GM23338 (cell line): Measurements from ENCODE around the gene PRELID3B. TPM values are rescaled to one million over a fixed set of nuclear protein-coding genes. Genes with fewer than 3 reads are reported as not detected.

Experiments used
- ATAC-seq: fragments of 200-7000 bp; cut with Tn5 transposase; 3 replicates; pipeline ENCODE4 v1.9.1; 2020
- DNase-seq: peaks from one replicate; pipeline ENCODE4 v3.0.0-alpha.2; 2015; ENCODE audit warnings: low spot score
- H2AFZ ChIP-seq: fragments of 200-600 bp; sonication (generic); 2 replicates; pipeline ENCODE4 v1.8.0; 2016; ENCODE audit warnings: antibody characterized with exemption, mild to moderate bottlenecking, moderate library complexity
- H3F3A ChIP-seq: fragments of 200-600 bp; sonication (generic); replicated peaks from 2 replicates; pipeline ENCODE4 v1.8.0; 2017; ENCODE audit warnings: antibody characterized with exemption, mixed run types, low read depth
- H3K27ac ChIP-seq: fragments of 200-600 bp; sonication (generic); 2 replicates; pipeline ENCODE4 v1.6.1; 2016; ENCODE audit warnings: low read depth
- H3K27me3 ChIP-seq: fragments of 200-600 bp; sonication (generic); 2 replicates; pipeline ENCODE4 v1.8.0; 2016; ENCODE audit warnings: mild to moderate bottlenecking, mixed run types, moderate library complexity; ENCODE audit not compliant: insufficient read depth
- H3K36me3 ChIP-seq: fragments of 200-600 bp; sonication (generic); 2 replicates; pipeline ENCODE4 v1.8.0; 2016; ENCODE audit warnings: mild to moderate bottlenecking; ENCODE audit not compliant: insufficient read depth
- H3K4me1 ChIP-seq: fragments of 200-600 bp; sonication (generic); 2 replicates; pipeline ENCODE4 v1.8.0; 2016; ENCODE audit warnings: mild to moderate bottlenecking, moderate library complexity; ENCODE audit not compliant: insufficient read depth
- H3K4me2 ChIP-seq: fragments of 200-600 bp; sonication (generic); 2 replicates; pipeline ENCODE4 v1.7.1; 2017; ENCODE audit warnings: mixed run types
- H3K4me3 ChIP-seq: fragments of 200-600 bp; sonication (generic); 2 replicates; pipeline ENCODE4 v1.6.1; 2016; ENCODE audit warnings: mixed run types
- H3K79me2 ChIP-seq: fragments of 200-600 bp; sonication (generic); replicated peaks from 2 replicates; pipeline ENCODE4 v1.8.0; 2017; ENCODE audit warnings: mild to moderate bottlenecking; ENCODE audit not compliant: insufficient read depth
- H3K9me2 ChIP-seq: fragments of 200-600 bp; sonication (generic); 2 replicates; pipeline ENCODE4 v1.8.0; 2017; ENCODE audit not compliant: insufficient read depth
- H4K20me1 ChIP-seq: fragments of 200-600 bp; sonication (generic); replicated peaks from 2 replicates; pipeline ENCODE4 v1.8.0; 2017; ENCODE audit warnings: mild to moderate bottlenecking; ENCODE audit not compliant: insufficient read depth
- H3K27ac Mint-ChIP-seq: 2 replicates; pipeline ENCODE4 v1.8.0; 2020; ENCODE audit warnings: inconsistent platforms, mild to moderate bottlenecking, moderate library complexity, mixed read lengths
- H3K27me3 Mint-ChIP-seq: 3 replicates; pipeline ENCODE4 v1.8.0; 2022; ENCODE audit warnings: low read depth, mild to moderate bottlenecking, moderate library complexity, mixed read lengths, inconsistent platforms; ENCODE audit not compliant: insufficient read depth, poor library complexity
- H3K36me3 Mint-ChIP-seq: 3 replicates; pipeline ENCODE4 v1.8.0; 2021; ENCODE audit warnings: low read depth, mild to moderate bottlenecking, inconsistent platforms, moderate library complexity, mixed read lengths
- H3K4me1 Mint-ChIP-seq: 3 replicates; pipeline ENCODE4 v1.8.0; 2020; ENCODE audit warnings: mild to moderate bottlenecking, inconsistent platforms, mixed read lengths
- H3K4me3 Mint-ChIP-seq: 3 replicates; pipeline ENCODE4 v1.8.0; 2021; ENCODE audit warnings: moderate library complexity, mild to moderate bottlenecking, inconsistent platforms, mixed read lengths
- H3K9me3 Mint-ChIP-seq: 3 replicates; pipeline ENCODE4 v1.8.0; 2020; ENCODE audit warnings: moderate library complexity, mild to moderate bottlenecking, inconsistent platforms, mixed read lengths
- CREB1 ChIP-seq: fragments of 250-450 bp; sonication (Bioruptor Pico); IDR thresholded peaks from 2 replicates; pipeline ENCODE4 v1.5.0; 2020; ENCODE audit warnings: low read depth, mild to moderate bottlenecking, moderate library complexity
- EZH2 ChIP-seq: fragments of 200-600 bp; sonication (generic); IDR thresholded peaks from one replicate; pipeline ENCODE4 v1.8.0; 2017; ENCODE audit warnings: antibody characterized with exemption, mild to moderate bottlenecking, low read depth; ENCODE audit not compliant: unreplicated experiment
- EZH2phosphoT487 ChIP-seq: fragments of 200-600 bp; sonication (generic); IDR thresholded peaks from one replicate; pipeline ENCODE4 v1.8.1; 2018; ENCODE audit warnings: antibody characterized with exemption; ENCODE audit not compliant: unreplicated experiment
- NANOG ChIP-seq: IDR thresholded peaks from 2 replicates; pipeline ENCODE4 v1.6.1; 2016; ENCODE audit warnings: antibody characterized with exemption, borderline replicate concordance
- POLR2AphosphoS5 ChIP-seq: IDR thresholded peaks from 2 replicates; pipeline ENCODE4 v1.6.1; 2016; ENCODE audit warnings: antibody characterized with exemption, low read depth
- STAT1 ChIP-seq: IDR thresholded peaks from one replicate; pipeline ENCODE4 v1.6.1; 2016; ENCODE audit warnings: antibody characterized with exemption; ENCODE audit not compliant: unreplicated experiment
- ZNF114 ChIP-seq: fragments of 250-450 bp; sonication (Bioruptor Pico); IDR thresholded peaks from 2 replicates; pipeline ENCODE4 v1.5.0; 2020; ENCODE audit warnings: mild to moderate bottlenecking, moderate library complexity
- ZNF331 ChIP-seq: fragments of 250-450 bp; sonication (Bioruptor Pico); IDR thresholded peaks from 2 replicates; pipeline ENCODE4 v1.5.0; 2020; ENCODE audit warnings: low read depth, mild to moderate bottlenecking, moderate library complexity
- polyA plus RNA-seq: library from polyadenylated mRNA; unstranded; fragments of >200 nt; fragmentation: Nextera tagmentation; extraction: Ambion mirVana; gene quantifications from 2 replicates; pipeline ENCODE4 v1.2.1, GENCODE V29; 2016
- total RNA-seq: library from RNA; depleted of rRNA; stranded (reverse); fragments of >200 nt; shearing (Covaris generic); gene quantifications from 2 replicates; pipeline ENCODE4 v1.2.3, GENCODE V29; 2014
- TF ChIP-seq, protein P1 (sequence below): IDR thresholded peaks from one replicate; pipeline ENCODE4 v1.6.1; 2018; ENCODE audit warnings: antibody characterized with exemption; ENCODE audit not compliant: unreplicated experiment
- TF ChIP-seq, protein P2 (sequence below): IDR thresholded peaks from 2 replicates; pipeline ENCODE4 v1.6.1; 2016; ENCODE audit warnings: antibody characterized with exemption
- TF ChIP-seq, protein P3 (sequence below), 2 experiments: fragments of 200-600 bp in 1 of 2; sonication (generic) in 1 of 2; conservative IDR thresholded peaks; 2 replicates each; pipeline versions ENCODE4 v1.5.1 to v1.6.1; 2016 to 2017; ENCODE audit warnings: antibody characterized with exemption in 2 of 2, low read depth in 2 of 2, mild to moderate bottlenecking in 2 of 2, moderate library complexity in 1 of 2

PRELID3B gene
- total and polyA plus RNA-seq, 2 experiments from 2014 or later: 42.7 to 43.6 TPM

DNA sequence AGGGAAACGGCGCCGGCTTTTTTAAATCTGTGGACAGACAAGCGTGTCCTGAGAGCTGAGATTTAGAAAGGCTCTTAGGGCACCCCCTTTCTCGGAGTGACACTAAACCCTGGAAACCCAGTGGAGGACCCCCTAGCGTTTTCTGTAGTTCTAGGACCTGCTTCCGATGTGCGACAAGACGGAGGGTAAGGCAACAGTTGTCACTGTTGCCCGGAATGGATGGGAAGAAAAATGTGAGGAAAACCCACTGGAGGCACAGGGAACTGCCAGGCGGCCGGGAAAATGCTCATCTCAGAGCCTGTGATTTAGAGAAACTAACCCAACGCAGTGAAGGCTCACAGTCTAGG, 9.9 kb downstream of the PRELID3B start (continued):
- TF ChIP-seq, protein P1, sequence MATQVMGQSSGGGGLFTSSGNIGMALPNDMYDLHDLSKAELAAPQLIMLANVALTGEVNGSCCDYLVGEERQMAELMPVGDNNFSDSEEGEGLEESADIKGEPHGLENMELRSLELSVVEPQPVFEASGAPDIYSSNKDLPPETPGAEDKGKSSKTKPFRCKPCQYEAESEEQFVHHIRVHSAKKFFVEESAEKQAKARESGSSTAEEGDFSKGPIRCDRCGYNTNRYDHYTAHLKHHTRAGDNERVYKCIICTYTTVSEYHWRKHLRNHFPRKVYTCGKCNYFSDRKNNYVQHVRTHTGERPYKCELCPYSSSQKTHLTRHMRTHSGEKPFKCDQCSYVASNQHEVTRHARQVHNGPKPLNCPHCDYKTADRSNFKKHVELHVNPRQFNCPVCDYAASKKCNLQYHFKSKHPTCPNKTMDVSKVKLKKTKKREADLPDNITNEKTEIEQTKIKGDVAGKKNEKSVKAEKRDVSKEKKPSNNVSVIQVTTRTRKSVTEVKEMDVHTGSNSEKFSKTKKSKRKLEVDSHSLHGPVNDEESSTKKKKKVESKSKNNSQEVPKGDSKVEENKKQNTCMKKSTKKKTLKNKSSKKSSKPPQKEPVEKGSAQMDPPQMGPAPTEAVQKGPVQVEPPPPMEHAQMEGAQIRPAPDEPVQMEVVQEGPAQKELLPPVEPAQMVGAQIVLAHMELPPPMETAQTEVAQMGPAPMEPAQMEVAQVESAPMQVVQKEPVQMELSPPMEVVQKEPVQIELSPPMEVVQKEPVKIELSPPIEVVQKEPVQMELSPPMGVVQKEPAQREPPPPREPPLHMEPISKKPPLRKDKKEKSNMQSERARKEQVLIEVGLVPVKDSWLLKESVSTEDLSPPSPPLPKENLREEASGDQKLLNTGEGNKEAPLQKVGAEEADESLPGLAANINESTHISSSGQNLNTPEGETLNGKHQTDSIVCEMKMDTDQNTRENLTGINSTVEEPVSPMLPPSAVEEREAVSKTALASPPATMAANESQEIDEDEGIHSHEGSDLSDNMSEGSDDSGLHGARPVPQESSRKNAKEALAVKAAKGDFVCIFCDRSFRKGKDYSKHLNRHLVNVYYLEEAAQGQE: no peak
- TF ChIP-seq ZNF114 (CRISPR knock-in tag): no peak
- TF ChIP-seq, protein P2, sequence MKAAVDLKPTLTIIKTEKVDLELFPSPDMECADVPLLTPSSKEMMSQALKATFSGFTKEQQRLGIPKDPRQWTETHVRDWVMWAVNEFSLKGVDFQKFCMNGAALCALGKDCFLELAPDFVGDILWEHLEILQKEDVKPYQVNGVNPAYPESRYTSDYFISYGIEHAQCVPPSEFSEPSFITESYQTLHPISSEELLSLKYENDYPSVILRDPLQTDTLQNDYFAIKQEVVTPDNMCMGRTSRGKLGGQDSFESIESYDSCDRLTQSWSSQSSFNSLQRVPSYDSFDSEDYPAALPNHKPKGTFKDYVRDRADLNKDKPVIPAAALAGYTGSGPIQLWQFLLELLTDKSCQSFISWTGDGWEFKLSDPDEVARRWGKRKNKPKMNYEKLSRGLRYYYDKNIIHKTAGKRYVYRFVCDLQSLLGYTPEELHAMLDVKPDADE: no peak
- no peak for TF ChIP-seq EZH2phosphoT487
- TF ChIP-seq ZNF331 (CRISPR knock-in tag): no peak
- TF ChIP-seq EZH2: no peak
- TF ChIP-seq POLR2AphosphoS5: no peak
- TF ChIP-seq, protein P3, sequence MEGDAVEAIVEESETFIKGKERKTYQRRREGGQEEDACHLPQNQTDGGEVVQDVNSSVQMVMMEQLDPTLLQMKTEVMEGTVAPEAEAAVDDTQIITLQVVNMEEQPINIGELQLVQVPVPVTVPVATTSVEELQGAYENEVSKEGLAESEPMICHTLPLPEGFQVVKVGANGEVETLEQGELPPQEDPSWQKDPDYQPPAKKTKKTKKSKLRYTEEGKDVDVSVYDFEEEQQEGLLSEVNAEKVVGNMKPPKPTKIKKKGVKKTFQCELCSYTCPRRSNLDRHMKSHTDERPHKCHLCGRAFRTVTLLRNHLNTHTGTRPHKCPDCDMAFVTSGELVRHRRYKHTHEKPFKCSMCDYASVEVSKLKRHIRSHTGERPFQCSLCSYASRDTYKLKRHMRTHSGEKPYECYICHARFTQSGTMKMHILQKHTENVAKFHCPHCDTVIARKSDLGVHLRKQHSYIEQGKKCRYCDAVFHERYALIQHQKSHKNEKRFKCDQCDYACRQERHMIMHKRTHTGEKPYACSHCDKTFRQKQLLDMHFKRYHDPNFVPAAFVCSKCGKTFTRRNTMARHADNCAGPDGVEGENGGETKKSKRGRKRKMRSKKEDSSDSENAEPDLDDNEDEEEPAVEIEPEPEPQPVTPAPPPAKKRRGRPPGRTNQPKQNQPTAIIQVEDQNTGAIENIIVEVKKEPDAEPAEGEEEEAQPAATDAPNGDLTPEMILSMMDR (conservative IDR thresholded peaks at IDR 0.05; ENCODE audit: low read depth in 2 of 2): no peak
- TF ChIP-seq CREB1 (CRISPR knock-in tag): no peak

DNA sequence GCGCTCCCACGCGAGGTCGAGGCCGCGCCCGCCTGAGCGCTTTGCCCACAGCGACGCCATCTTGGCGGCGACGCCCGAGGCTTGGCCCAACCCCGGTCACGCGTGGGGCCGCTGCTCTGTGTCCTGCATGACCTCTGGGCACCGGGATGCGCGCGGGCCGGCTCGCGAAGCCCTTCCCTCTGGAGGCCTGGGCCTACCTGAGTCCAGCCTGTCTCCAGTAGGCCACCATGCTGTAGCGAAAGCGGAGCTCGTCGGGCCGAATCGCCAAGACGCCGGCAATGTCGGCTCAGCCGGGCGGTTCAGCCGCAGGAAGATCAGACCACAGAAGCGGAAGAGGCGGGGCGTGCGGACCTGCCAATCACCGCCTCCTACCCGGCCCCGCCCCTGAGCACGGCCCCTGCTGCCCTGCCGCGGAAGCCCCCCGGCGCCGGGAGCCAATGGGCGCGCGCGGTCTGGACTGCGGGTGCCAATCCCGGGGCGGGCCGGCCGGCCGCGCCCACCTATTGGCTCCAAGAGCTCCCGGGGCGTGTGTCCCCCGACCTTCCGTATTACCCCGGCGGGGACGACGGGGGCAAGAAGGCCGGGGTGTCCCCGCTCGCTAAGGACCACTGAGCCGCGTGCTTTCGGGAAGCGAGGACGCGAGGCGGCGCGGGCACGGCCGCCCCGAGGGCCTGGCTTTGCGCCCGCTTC, 10.4 kb downstream of the PRELID3B start, which contains the start of gene ATP5F1E:
Gene ATP5F1E, minus strand, starts transcription at position 313 of the 690 bp plus-strand sequence. Its CDS starts 84 bp downstream, at position 229.
- peak within 1 kb of the TSS; percentile 93 for H3K4me3 Mint-ChIP-seq
- H3K79me2 ChIP-seq: peaks cover 44% of the 10 kb centered on the region
- peak; percentile 97 for DNase-seq
- peaks cover 19% of the 10 kb centered on the region for H3K4me1 ChIP-seq
- H3K27ac Mint-ChIP-seq: peak within 1 kb of the TSS; percentile 92
- peak within 1 kb of the TSS; percentile 46; the same call in 1 of the 2 replicates for H3K27ac ChIP-seq
- H3K4me3 ChIP-seq: peak within 1 kb of the TSS; percentile 90
- H3F3A ChIP-seq: 0 out of 2 replicates have a peak, but pooled peaks cover 3% of the 10 kb centered on the region
- peak; percentile 89 for TF ChIP-seq POLR2AphosphoS5
- TF ChIP-seq CREB1 (CRISPR knock-in tag): 0 out of 2 replicates have a peak, but pooled peaks have one; percentile 38
- no peak for TF ChIP-seq NANOG
- TF ChIP-seq STAT1: no peak
- TF ChIP-seq, protein P2: no peak
- peak; percentile 77 for TF ChIP-seq ZNF331 (CRISPR knock-in tag)
- H3K27me3 Mint-ChIP-seq: peaks cover 21% of the 10 kb centered on the region
- ATAC-seq: peak; percentile 98
- H4K20me1 ChIP-seq: peaks cover 40% of the 10 kb centered on the region
- H3K9me2 ChIP-seq: no peaks in the 10 kb centered on the region
- 0 out of 2 replicates have a peak, but pooled peaks cover 4% of the 10 kb centered on the region for H3K27me3 ChIP-seq
- H2AFZ ChIP-seq: peak within 1 kb of the TSS; percentile 93
- peaks cover 50% of the 10 kb centered on the region for H3K36me3 ChIP-seq
- no peaks in the 10 kb centered on the region for H3K9me3 Mint-ChIP-seq
- peak within 1 kb of the TSS; percentile 88 for H3K4me2 ChIP-seq
- H3K4me1 Mint-ChIP-seq: peaks cover 16% of the 10 kb centered on the region; the same call in 2 of the 3 replicates
- peaks cover 74% of the 10 kb centered on the region for H3K36me3 Mint-ChIP-seq
